Astrocyte (in vitro differentiated cells and primary cell): ENCODE measurements around the gene PACS2. TPM values are rescaled to one million over a fixed set of nuclear protein-coding genes. Genes with fewer than 3 reads are reported as not detected.

Source experiments
- DNase-seq: peaks from one replicate; pipeline ENCODE4 v3.0.0-alpha.2; 2010; ENCODE audit warnings: low read depth
- FAIRE-seq: peaks from 2 replicates; lab custom pipeline; 2011; peaks lifted over from hg19 to GRCh38; lab: Jason Lieb, UNC
- H2AFZ ChIP-seq: 2 replicates; pipeline ENCODE4 v1.6.0; 2012; ENCODE audit warnings: low read depth, low read length, inconsistent platforms
- H3K27ac ChIP-seq: 2 replicates; pipeline ENCODE4 v1.5.1; 2011; ENCODE audit warnings: low read depth, low read length, inconsistent platforms
- H3K27me3 ChIP-seq: 2 replicates; pipeline ENCODE4 v1.6.0; 2011; ENCODE audit warnings: low read length, inconsistent platforms; ENCODE audit not compliant: insufficient read depth
- H3K36me3 ChIP-seq: 2 replicates; pipeline ENCODE4 v1.5.1; 2011; ENCODE audit warnings: low read length, inconsistent platforms; ENCODE audit not compliant: insufficient read depth
- H3K4me1 ChIP-seq: 2 replicates; pipeline ENCODE4 v1.5.1; 2011; ENCODE audit warnings: low read length, inconsistent platforms; ENCODE audit not compliant: insufficient read depth
- H3K4me2 ChIP-seq: 2 replicates; pipeline ENCODE4 v1.6.0; 2012; ENCODE audit warnings: low read length, inconsistent platforms
- H3K4me3 ChIP-seq: 2 replicates; pipeline ENCODE4 v1.5.1; 2011; ENCODE audit warnings: low read depth, mild to moderate bottlenecking, low read length, inconsistent platforms; ENCODE audit not compliant: insufficient read depth
- H3K79me2 ChIP-seq: 2 replicates; pipeline ENCODE4 v1.6.0; 2012; ENCODE audit warnings: mild to moderate bottlenecking, low read length, inconsistent platforms; ENCODE audit not compliant: insufficient read depth
- H3K9ac ChIP-seq: 2 replicates; pipeline ENCODE4 v1.6.0; 2012; ENCODE audit warnings: mild to moderate bottlenecking, low read length, inconsistent platforms
- H3K9me3 ChIP-seq: 2 replicates; pipeline ENCODE4 v1.5.1; 2012; ENCODE audit warnings: low read depth, mild to moderate bottlenecking, low read length, inconsistent platforms; ENCODE audit not compliant: insufficient read depth
- H4K20me1 ChIP-seq: 2 replicates; pipeline ENCODE4 v1.6.0; 2012; ENCODE audit warnings: low read length, inconsistent platforms; ENCODE audit not compliant: insufficient read depth
- H3K27ac Mint-ChIP-seq: one replicate; pipeline ENCODE4 v1.8.0; 2021; ENCODE audit warnings: mild to moderate bottlenecking, mixed read lengths; ENCODE audit not compliant: unreplicated experiment
- H3K27me3 Mint-ChIP-seq: one replicate; pipeline ENCODE4 v1.8.0; 2021; ENCODE audit warnings: low read depth, mixed read lengths; ENCODE audit not compliant: unreplicated experiment
- H3K36me3 Mint-ChIP-seq: one replicate; pipeline ENCODE4 v1.8.0; 2021; ENCODE audit warnings: low read depth, mixed read lengths; ENCODE audit not compliant: unreplicated experiment
- H3K4me1 Mint-ChIP-seq: one replicate; pipeline ENCODE4 v1.8.0; 2021; ENCODE audit warnings: low read depth, mixed read lengths; ENCODE audit not compliant: unreplicated experiment
- H3K4me3 Mint-ChIP-seq: one replicate; pipeline ENCODE4 v1.8.0; 2021; ENCODE audit warnings: mild to moderate bottlenecking, moderate library complexity, mixed read lengths; ENCODE audit not compliant: unreplicated experiment
- H3K9me3 Mint-ChIP-seq: one replicate; pipeline ENCODE4 v1.8.0; 2021; ENCODE audit warnings: mild to moderate bottlenecking, mixed read lengths; ENCODE audit not compliant: unreplicated experiment
- CTCF ChIP-seq: IDR thresholded peaks from 2 replicates; pipeline ENCODE4 v1.5.1; 2011; ENCODE audit warnings: low read depth, mild to moderate bottlenecking, inconsistent platforms, low read length, moderate library complexity; ENCODE audit not compliant: insufficient read depth
- EZH2 ChIP-seq: IDR thresholded peaks from 2 replicates; pipeline ENCODE4 v1.6.1; 2012; ENCODE audit warnings: mild to moderate bottlenecking, low read length, inconsistent platforms; ENCODE audit not compliant: insufficient read depth
- total RNA-seq: library from RNA; stranded (reverse); gene quantifications from 2 replicates; pipeline ENCODE4 v1.2.1, GENCODE V29; 2021

PACS2 gene
- total RNA-seq, 1 donor from 2014 or later: 51.0 TPM

GRCh38 chr14:105413544-105413886 lies 99.0 kb downstream of the PACS2 start:
- H3K4me3 Mint-ChIP-seq: no peak overlapping the region
- H2AFZ ChIP-seq: no peak overlapping the region
- H3K4me3 ChIP-seq: no peak overlapping the region
- H3K36me3 Mint-ChIP-seq: peaks cover 8% of the 10 kb centered on the region
- DNase-seq (no peak), FAIRE-seq (no peak)
- H3K27ac Mint-ChIP-seq: no peak overlapping the region
- H3K4me1 Mint-ChIP-seq: no peaks in the 10 kb centered on the region
- H3K9me3 ChIP-seq: no peaks in the 10 kb centered on the region
- H3K9ac ChIP-seq: no peak overlapping the region
- H3K36me3 ChIP-seq: no peaks in the 10 kb centered on the region
- peaks cover 6% of the 10 kb centered on the region for H3K27me3 ChIP-seq
- H3K9me3 Mint-ChIP-seq: no peaks in the 10 kb centered on the region
- H3K4me1 ChIP-seq: peaks cover 3% of the 10 kb centered on the region
- no peak for TF ChIP-seq EZH2
- TF ChIP-seq CTCF: no peak
- H4K20me1 ChIP-seq: peaks cover 4% of the 10 kb centered on the region
- H3K4me2 ChIP-seq: no peak overlapping the region
- H3K79me2 ChIP-seq: no peaks in the 10 kb centered on the region
- peaks cover 23% of the 10 kb centered on the region for H3K27me3 Mint-ChIP-seq
- no peak overlapping the region for H3K27ac ChIP-seq

GRCh38 chr14:105414456-105415371 lies 100.2 kb downstream of the PACS2 start:
- peak overlapping the region; percentile 83 for H2AFZ ChIP-seq
- peak overlapping the region; percentile 84 for H3K4me2 ChIP-seq
- TF ChIP-seq EZH2: no peak
- peak; percentile 16 for TF ChIP-seq CTCF
- H3K4me1 Mint-ChIP-seq: no peaks in the 10 kb centered on the region
- H3K4me1 ChIP-seq: peaks cover 11% of the 10 kb centered on the region
- H3K79me2 ChIP-seq: peaks cover 8% of the 10 kb centered on the region
- DNase-seq (peak; percentile 36), FAIRE-seq (no peak)
- H3K27me3 ChIP-seq: peaks cover 6% of the 10 kb centered on the region
- no peaks in the 10 kb centered on the region for H3K9me3 ChIP-seq
- peak overlapping the region; percentile 78 for H3K4me3 Mint-ChIP-seq
- peak overlapping the region; percentile 65 for H3K9ac ChIP-seq
- H4K20me1 ChIP-seq: peaks cover 4% of the 10 kb centered on the region
- H3K27ac ChIP-seq: no peak overlapping the region
- no peaks in the 10 kb centered on the region for H3K36me3 ChIP-seq
- no peak overlapping the region for H3K27ac Mint-ChIP-seq
- H3K27me3 Mint-ChIP-seq: peaks cover 25% of the 10 kb centered on the region
- peaks cover 6% of the 10 kb centered on the region for H3K36me3 Mint-ChIP-seq
- H3K9me3 Mint-ChIP-seq: no peaks in the 10 kb centered on the region
- peak overlapping the region; percentile 32 for H3K4me3 ChIP-seq
